ENCODE results near the gene BFSP2.

Gene BFSP2

GRCh38 chr3:133364704-133365103 is 35.2 kb upstream of the BFSP2 start:
- Histone ChIP-seq H3K36me3 (no peaks in the 10 kb centered on the region), H3K27me3 (no peaks in the 10 kb centered on the region), H3K27ac (no peak overlapping the region), H3K4me3 (ENCODE audit: low read depth in 1 of 2, low read length in 1 of 2) (no peak overlapping the region), H3K9me3 (no peaks in the 10 kb centered on the region), H3K4me1 (ENCODE audit: control insufficient read depth in 1 of 2, insufficient read depth in 1 of 2, low read depth in 1 of 2, low read length in 1 of 2) (no peaks in the 10 kb centered on the region)
- TF ChIP-seq, protein P1, sequence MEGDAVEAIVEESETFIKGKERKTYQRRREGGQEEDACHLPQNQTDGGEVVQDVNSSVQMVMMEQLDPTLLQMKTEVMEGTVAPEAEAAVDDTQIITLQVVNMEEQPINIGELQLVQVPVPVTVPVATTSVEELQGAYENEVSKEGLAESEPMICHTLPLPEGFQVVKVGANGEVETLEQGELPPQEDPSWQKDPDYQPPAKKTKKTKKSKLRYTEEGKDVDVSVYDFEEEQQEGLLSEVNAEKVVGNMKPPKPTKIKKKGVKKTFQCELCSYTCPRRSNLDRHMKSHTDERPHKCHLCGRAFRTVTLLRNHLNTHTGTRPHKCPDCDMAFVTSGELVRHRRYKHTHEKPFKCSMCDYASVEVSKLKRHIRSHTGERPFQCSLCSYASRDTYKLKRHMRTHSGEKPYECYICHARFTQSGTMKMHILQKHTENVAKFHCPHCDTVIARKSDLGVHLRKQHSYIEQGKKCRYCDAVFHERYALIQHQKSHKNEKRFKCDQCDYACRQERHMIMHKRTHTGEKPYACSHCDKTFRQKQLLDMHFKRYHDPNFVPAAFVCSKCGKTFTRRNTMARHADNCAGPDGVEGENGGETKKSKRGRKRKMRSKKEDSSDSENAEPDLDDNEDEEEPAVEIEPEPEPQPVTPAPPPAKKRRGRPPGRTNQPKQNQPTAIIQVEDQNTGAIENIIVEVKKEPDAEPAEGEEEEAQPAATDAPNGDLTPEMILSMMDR (IDR thresholded peaks at IDR 0.05) = no peak

DNA sequence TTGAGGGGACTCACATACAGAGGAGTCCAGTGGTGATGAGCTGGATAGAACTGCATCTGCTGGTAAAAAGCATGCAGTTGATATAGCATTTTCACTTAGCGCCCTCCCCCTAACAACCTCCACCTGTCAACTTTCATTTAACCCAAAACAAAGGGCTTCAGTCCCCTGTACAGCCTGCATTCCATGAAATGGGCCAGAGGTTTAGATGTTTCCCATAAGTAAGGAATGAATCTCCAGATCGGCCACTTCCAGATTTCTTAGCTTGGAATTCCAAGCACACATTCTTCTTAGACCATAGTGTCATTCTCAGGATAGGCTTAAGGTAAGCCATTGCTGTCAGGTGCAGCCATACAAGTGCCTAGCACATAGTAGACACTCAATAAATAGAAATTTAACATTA is 32.9 kb upstream of the BFSP2 start:
- Histone ChIP-seq H3K27ac (no peak overlapping the region), H3K36me3 (no peaks in the 10 kb centered on the region), H3K4me1 (ENCODE audit: control insufficient read depth in 1 of 2, insufficient read depth in 1 of 2, low read depth in 1 of 2, low read length in 1 of 2) (no peaks in the 10 kb centered on the region), H3K4me3 (ENCODE audit: low read depth in 1 of 2, low read length in 1 of 2) (no peak overlapping the region), H3K9me3 (no peaks in the 10 kb centered on the region), H3K27me3 (no peaks in the 10 kb centered on the region)
- TF ChIP-seq, protein P1 (IDR thresholded peaks at IDR 0.05) = no peak

- no peak overlapping the region for H3K4me3 ChIP-seq (ENCODE audit: low read depth in 1 of 2, low read length in 1 of 2)
- TF ChIP-seq, protein P1 (IDR thresholded peaks at IDR 0.05) = no peak
- H3K4me1 ChIP-seq (ENCODE audit: control insufficient read depth in 1 of 2, insufficient read depth in 1 of 2, low read depth in 1 of 2, low read length in 1 of 2) = no peaks in the 10 kb centered on the region
These were observed 32.5 kb upstream of the BFSP2 start for GRCh38 chr3:133367403-133367802.

DNA sequence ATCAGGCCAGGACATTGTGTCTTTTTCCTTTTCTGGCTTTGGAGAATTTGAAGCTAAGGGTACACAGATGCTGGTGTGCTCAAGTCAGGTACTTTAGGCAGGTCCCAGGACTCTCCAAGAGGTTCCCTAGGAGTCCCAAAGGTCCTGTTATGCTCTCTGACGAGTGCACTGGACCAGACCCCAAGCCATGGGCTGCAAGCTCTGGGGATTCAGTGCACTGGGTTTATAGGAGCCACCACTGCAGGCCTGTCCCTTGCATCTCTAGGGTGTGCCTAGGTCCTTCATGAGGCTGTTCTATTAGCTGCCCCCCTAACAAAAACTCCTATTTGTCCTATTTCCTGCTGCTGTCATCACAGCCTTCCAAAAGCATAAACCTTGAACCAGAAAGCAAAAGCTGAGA is 31.9 kb upstream of the BFSP2 start:
- TF ChIP-seq, protein P1 (IDR thresholded peaks at IDR 0.05) = no peak
- no peaks in the 10 kb centered on the region for H3K36me3 ChIP-seq
- no peak overlapping the region for H3K27ac ChIP-seq
- H3K4me3 ChIP-seq (ENCODE audit: low read depth in 1 of 2, low read length in 1 of 2) = no peak overlapping the region
- no peaks in the 10 kb centered on the region for H3K9me3 ChIP-seq
- H3K27me3 ChIP-seq = no peaks in the 10 kb centered on the region
- no peaks in the 10 kb centered on the region for H3K4me1 ChIP-seq (ENCODE audit: control insufficient read depth in 1 of 2, insufficient read depth in 1 of 2, low read depth in 1 of 2, low read length in 1 of 2)

More at GRCh38 chr3:133367403-133367802, 32.5 kb upstream of the BFSP2 start:
- no peaks in the 10 kb centered on the region for H3K9me3 ChIP-seq
- H3K27me3 ChIP-seq = no peaks in the 10 kb centered on the region
- H3K36me3 ChIP-seq = no peaks in the 10 kb centered on the region
- no peak overlapping the region for H3K27ac ChIP-seq

- H3K27ac ChIP-seq = no peak overlapping the region
- H3K9me3 ChIP-seq = no peaks in the 10 kb centered on the region
- H3K4me1 ChIP-seq (ENCODE audit: control insufficient read depth in 1 of 2, insufficient read depth in 1 of 2, low read depth in 1 of 2, low read length in 1 of 2) = no peaks in the 10 kb centered on the region
- H3K36me3 ChIP-seq = no peaks in the 10 kb centered on the region
- no peaks in the 10 kb centered on the region for H3K27me3 ChIP-seq
- H3K4me3 ChIP-seq (ENCODE audit: low read depth in 1 of 2, low read length in 1 of 2) = no peak overlapping the region
- TF ChIP-seq, protein P1 (IDR thresholded peaks at IDR 0.05) = no peak
These were observed 31.3 kb upstream of the BFSP2 start for GRCh38 chr3:133368371-133369067.

All from neutrophil (primary cell).